SU-DHL-6 (cell line): ENCODE results near the gene MYO9A.

ENCODE experiments used
- H2AFZ ChIP-seq: fragments of 200-600 bp; sonication (generic); 2 replicates; pipeline ENCODE4 v1.6.1; 2014; ENCODE audit warnings: low read depth, mild to moderate bottlenecking, moderate library complexity, mixed read lengths, antibody characterized with exemption, low read length; ENCODE audit not compliant: severe bottlenecking
- H3F3A ChIP-seq: fragments of 200-600 bp; shearing (Covaris generic); 2 replicates; pipeline ENCODE4 v1.6.0; 2016; ENCODE audit warnings: antibody characterized with exemption, mild to moderate bottlenecking; ENCODE audit not compliant: insufficient read depth
- H3K27ac ChIP-seq: fragments of 200-600 bp; sonication (generic); 2 replicates; pipeline ENCODE4 v1.5.1; 2016; ENCODE audit warnings: low read depth, mild to moderate bottlenecking, low read length, moderate library complexity, mixed read lengths
- H3K27me3 ChIP-seq: fragments of 200-600 bp; sonication (generic), shearing (Covaris generic); 2 replicates; pipeline ENCODE4 v1.6.0; 2014; ENCODE audit warnings: mild to moderate bottlenecking, low read length
- H3K36me3 ChIP-seq: fragments of 200-600 bp; sonication (generic); 2 replicates; pipeline ENCODE4 v1.6.1; 2014; ENCODE audit warnings: mild to moderate bottlenecking, low read length, mixed read lengths
- H3K4me2 ChIP-seq: fragments of 300-600, 200-600 bp; shearing (Covaris generic), sonication (generic); 2 replicates; pipeline ENCODE4 v1.6.0; 2014; ENCODE audit warnings: low read length, low read depth, mild to moderate bottlenecking; ENCODE audit not compliant: poor library complexity, severe bottlenecking
- H3K4me3 ChIP-seq: fragments of 200-600 bp; sonication (generic); 2 replicates; pipeline ENCODE4 v1.5.1; 2014; ENCODE audit warnings: antibody characterized with exemption, low read length, mild to moderate bottlenecking, mixed read lengths; ENCODE audit not compliant: insufficient read depth, poor library complexity, severe bottlenecking
- H3K79me2 ChIP-seq: fragments of 200-600 bp; sonication (generic); 2 replicates; pipeline ENCODE4 v1.6.1; 2014; ENCODE audit warnings: mild to moderate bottlenecking, low read length, moderate library complexity; ENCODE audit not compliant: insufficient read depth
- H3K9ac ChIP-seq: fragments of 200-600 bp; sonication (generic); 2 replicates; pipeline ENCODE4 v1.7.0; 2014; ENCODE audit warnings: mild to moderate bottlenecking, low read length
- H3K9me2 ChIP-seq: fragments of 200-600 bp; sonication (generic); replicated peaks from 2 replicates; pipeline ENCODE4 v1.6.1; 2014; ENCODE audit warnings: low read length; ENCODE audit not compliant: insufficient read depth
- H3K9me3 ChIP-seq: fragments of 200-600 bp; sonication (generic); 2 replicates; pipeline ENCODE4 v1.6.1; 2014; ENCODE audit warnings: low read length, mixed read lengths; ENCODE audit not compliant: insufficient read depth
- H4K20me1 ChIP-seq: fragments of 200-600 bp; sonication (generic); 2 replicates; pipeline ENCODE4 v1.6.1; 2014; ENCODE audit warnings: low read depth, mild to moderate bottlenecking, antibody characterized with exemption, low read length, moderate library complexity, mixed read lengths
- CTCF ChIP-seq: fragments of 200-600 bp; sonication (generic); IDR thresholded peaks from one replicate; pipeline ENCODE4 v1.5.1; 2017; ENCODE audit warnings: antibody characterized with exemption, mild to moderate bottlenecking, low read length, moderate library complexity; ENCODE audit not compliant: insufficient read depth, poor library complexity, severe bottlenecking
- EZH2phosphoT487 ChIP-seq: fragments of 200-600 bp; sonication (generic), shearing (Covaris generic); conservative IDR thresholded peaks from 2 replicates; pipeline ENCODE4 v1.6.1; 2018; ENCODE audit warnings: mild to moderate bottlenecking, antibody characterized with exemption, low read length, moderate library complexity, mixed read lengths

Gene MYO9A

DNA sequence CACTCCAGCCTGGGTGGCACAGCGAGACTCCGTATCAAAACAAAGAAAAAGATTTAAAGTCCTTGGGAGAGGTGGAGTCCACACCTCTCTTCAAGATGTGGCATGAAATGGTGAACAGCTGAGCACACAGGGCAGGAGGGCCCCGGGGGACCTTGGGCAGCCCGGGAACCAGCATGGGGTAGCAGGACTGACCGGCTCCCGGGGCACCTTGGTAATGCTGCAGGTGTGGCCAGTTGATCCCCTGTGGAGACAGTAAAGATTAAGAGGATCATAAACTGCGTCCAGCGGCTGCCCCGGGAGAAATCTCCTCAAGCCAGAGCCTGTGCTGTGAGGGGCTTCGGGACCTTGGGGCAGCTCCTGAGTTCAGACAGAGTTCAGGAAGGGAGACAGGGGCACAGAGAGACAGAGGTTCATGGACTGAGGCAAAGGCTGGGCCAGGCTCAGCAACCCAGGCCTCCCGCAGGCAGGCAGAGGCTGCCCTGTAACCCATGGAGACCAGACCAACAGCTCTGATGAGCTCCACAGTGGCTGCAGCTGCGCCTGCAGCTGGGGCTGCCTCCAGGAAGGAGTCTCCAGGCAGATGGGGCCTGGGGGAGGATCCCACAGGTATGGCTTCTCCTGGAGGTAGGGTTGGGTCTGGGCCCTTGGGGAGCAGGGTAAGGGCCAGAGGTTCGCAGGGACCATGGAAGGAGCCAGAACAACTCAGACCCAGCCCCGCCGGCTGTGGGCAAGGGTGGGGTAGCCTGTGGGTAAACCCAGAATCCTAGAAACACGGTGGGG, 307.5 kb downstream of the MYO9A start, which contains the start of gene NR2E3:
Gene NR2E3, plus strand, starts transcription at position 299 of the 780 bp plus-strand sequence. Its CDS starts 190 bp downstream, at position 489.
- Histone ChIP-seq H2AFZ (no peak within 1 kb of the TSS), H3K79me2 (no peaks in the 10 kb centered on the region), H3F3A (no peaks in the 10 kb centered on the region), H3K4me3 (no peak within 1 kb of the TSS), H3K9me3 (no peaks in the 10 kb centered on the region), H3K4me2 (no peak within 1 kb of the TSS), H3K27me3 (no peaks in the 10 kb centered on the region), H3K9me2 (no peaks in the 10 kb centered on the region), H4K20me1 (no peaks in the 10 kb centered on the region), H3K9ac (no peak within 1 kb of the TSS), H3K36me3 (no peaks in the 10 kb centered on the region), H3K27ac (no peak within 1 kb of the TSS)
- TF ChIP-seq CTCF = no peak
- TF ChIP-seq EZH2phosphoT487 = no peak

DNA sequence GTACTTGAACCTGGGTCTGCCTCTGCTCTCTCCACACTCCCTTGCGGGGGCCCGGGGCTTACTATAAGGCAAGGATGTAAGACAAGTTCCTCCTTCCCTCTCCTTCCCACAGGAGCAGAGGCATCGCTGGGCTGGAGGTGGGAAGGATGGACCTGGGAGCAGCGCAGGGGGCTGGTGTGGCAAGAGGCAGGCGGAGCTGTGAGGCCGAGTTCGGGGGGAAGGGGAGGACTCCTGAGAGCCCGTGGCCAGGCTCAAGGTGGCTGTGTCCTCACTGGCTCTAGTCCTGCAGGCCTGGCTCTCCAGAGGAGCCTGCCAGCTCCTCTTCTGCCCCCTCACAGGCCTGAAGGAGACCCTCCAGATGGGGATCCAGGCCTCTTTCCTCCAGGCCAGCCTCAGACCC, 308.6 kb downstream of the MYO9A start:
- Histone ChIP-seq H3K4me2 (no peak overlapping the region), H3K27ac (no peak overlapping the region), H4K20me1 (no peaks in the 10 kb centered on the region), H3K9me3 (no peaks in the 10 kb centered on the region), H2AFZ (no peak overlapping the region), H3K4me3 (no peak overlapping the region), H3K79me2 (no peaks in the 10 kb centered on the region), H3K9ac (no peak overlapping the region), H3K9me2 (no peaks in the 10 kb centered on the region), H3K27me3 (no peaks in the 10 kb centered on the region), H3F3A (no peaks in the 10 kb centered on the region), H3K36me3 (no peaks in the 10 kb centered on the region)
- no peak for TF ChIP-seq EZH2phosphoT487
- TF ChIP-seq CTCF = no peak

DNA sequence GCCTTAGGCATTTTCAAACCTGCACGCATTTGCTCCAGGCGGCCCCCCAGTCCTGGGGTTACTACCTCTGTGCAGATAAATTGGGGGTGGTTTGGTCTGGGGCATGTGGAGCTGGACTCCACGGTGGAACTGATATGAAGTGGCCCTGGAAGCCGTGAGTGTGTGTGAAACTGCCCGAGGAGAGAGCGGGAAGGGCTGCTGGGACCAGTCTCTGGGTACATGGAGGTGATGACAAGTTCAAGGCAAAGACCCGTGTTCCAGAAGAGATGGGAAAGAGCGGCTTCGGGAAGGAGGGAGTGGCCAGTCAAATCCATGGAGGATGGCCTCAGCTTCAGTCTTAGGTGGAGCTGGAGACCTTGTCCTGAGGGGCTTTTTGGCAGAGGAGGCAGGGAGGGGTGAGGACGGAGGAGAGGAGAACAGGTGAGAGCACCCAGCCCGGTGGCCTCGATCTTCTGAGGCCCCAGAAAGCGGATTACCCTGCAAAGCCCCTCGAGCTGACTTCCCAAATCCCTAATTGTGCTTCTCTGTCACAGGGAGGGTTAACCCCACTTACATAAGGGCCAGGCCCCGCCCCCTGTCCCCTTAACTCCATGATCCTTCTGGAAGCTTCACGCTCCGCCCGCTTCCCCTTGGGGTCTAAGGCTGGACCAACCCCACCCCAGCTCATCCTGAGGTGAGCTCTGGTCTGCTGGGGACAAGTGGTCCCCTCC, 309.5 kb downstream of the MYO9A start:
- Histone ChIP-seq H3K27ac (no peak overlapping the region), H3K9me2 (no peaks in the 10 kb centered on the region), H3K27me3 (no peaks in the 10 kb centered on the region), H3K9me3 (no peaks in the 10 kb centered on the region), H3K36me3 (no peaks in the 10 kb centered on the region), H2AFZ (no peak overlapping the region), H3K4me2 (no peak overlapping the region), H3K4me3 (no peak overlapping the region), H3K9ac (no peak overlapping the region), H3F3A (no peaks in the 10 kb centered on the region), H4K20me1 (no peaks in the 10 kb centered on the region), H3K79me2 (no peaks in the 10 kb centered on the region)
- TF ChIP-seq CTCF = no peak
- TF ChIP-seq EZH2phosphoT487 = no peak
